GM12878 (cell line): Measurements from ENCODE around the gene OPCML.

Source experiments
- ATF2 ChIP-seq: IDR thresholded peaks from 2 replicates; pipeline ENCODE4 v1.6.1; 2012; ENCODE audit warnings: low read length, inconsistent platforms
- BHLHE40 ChIP-seq, 2 experiments: fragments of 450-650 bp in 1 of 2; IDR thresholded peaks; 2 replicates each; pipeline ENCODE4 v1.6.1; 2011 to 2017; ENCODE audit warnings: low read depth in 2 of 2, borderline replicate concordance in 1 of 2, improper control_type of control experiment in 1 of 2, low read length in 1 of 2, mild to moderate bottlenecking in 1 of 2
- CTCF ChIP-seq, 3 experiments: IDR thresholded peaks in 2 of 3; conservative IDR thresholded peaks in 1 of 3; 2 replicates each; pipeline ENCODE4 v1.5.1; 2011; ENCODE audit warnings: low read depth in 3 of 3, low read length in 3 of 3, mild to moderate bottlenecking in 3 of 3, control low read depth in 2 of 3, moderate library complexity in 2 of 3, inconsistent platforms in 1 of 3, mixed read lengths in 1 of 3; ENCODE audit not compliant: control insufficient read depth in 2 of 3, insufficient read depth in 1 of 3; ENCODE audit errors: extremely low read depth in 1 of 3
- EED ChIP-seq: sonication (generic); IDR thresholded peaks from 2 replicates; pipeline ENCODE4 v1.6.1; 2016; ENCODE audit warnings: antibody characterized with exemption, low read depth
- EP300 ChIP-seq, 2 experiments: fragments of 150-350 bp in 1 of 2; IDR thresholded peaks; 2 replicates each; pipeline ENCODE4 v1.6.1; 2011 to 2012; ENCODE audit warnings: low read depth in 2 of 2, low read length in 2 of 2, borderline replicate concordance in 1 of 2, improper control_type of control experiment in 1 of 2, inconsistent platforms in 1 of 2; ENCODE audit not compliant: control insufficient read depth in 1 of 2
- IKZF1 ChIP-seq: fragments of 450-650 bp; conservative IDR thresholded peaks from 2 replicates; pipeline ENCODE4 v1.6.1; 2017; ENCODE audit warnings: antibody characterized with exemption, mild to moderate bottlenecking
- MAX ChIP-seq: IDR thresholded peaks from 2 replicates; pipeline ENCODE4 v1.6.1; 2012; ENCODE audit warnings: low read depth, low read length, improper control_type of control experiment
- POLR2A ChIP-seq: IDR thresholded peaks from 2 replicates; pipeline ENCODE4 v1.6.1; 2011; ENCODE audit warnings: low read depth, mild to moderate bottlenecking, low read length
- POLR2AphosphoS5 ChIP-seq: IDR thresholded peaks from 2 replicates; pipeline ENCODE4 v1.6.1; 2011; ENCODE audit warnings: mild to moderate bottlenecking, low read length, inconsistent platforms
- REST ChIP-seq: IDR thresholded peaks from 2 replicates; pipeline ENCODE4 v1.6.1; 2012; ENCODE audit warnings: mild to moderate bottlenecking, low read depth, low read length
- RFX5 ChIP-seq: IDR thresholded peaks from 2 replicates; pipeline ENCODE4 v1.6.1; 2011; ENCODE audit warnings: low read depth, low read length, improper control_type of control experiment
- ZBTB40 ChIP-seq: fragments of 450-650 bp; IDR thresholded peaks from 2 replicates; pipeline ENCODE4 v1.6.1; 2016; ENCODE audit warnings: mild to moderate bottlenecking, moderate library complexity, borderline replicate concordance

- no peak for TF ChIP-seq EP300 (IDR thresholded peaks at IDR 0.05; ENCODE audit: borderline replicate concordance in 1 of 2, control insufficient read depth in 1 of 2, low read depth in 2 of 2, low read length in 2 of 2)
- no peak for TF ChIP-seq CTCF (IDR thresholded peaks at IDR 0.05 in 2 of 3, conservative IDR thresholded peaks at IDR 0.05 in 1 of 3; ENCODE audit: control insufficient read depth in 2 of 3, extremely low read depth in 1 of 3, insufficient read depth in 1 of 3, low read depth in 3 of 3, low read length in 3 of 3)
- TF ChIP-seq RFX5, result no peak
- no peak for TF ChIP-seq POLR2AphosphoS5
- no peak for TF ChIP-seq REST
- TF ChIP-seq MAX, result no peak
- TF ChIP-seq ATF2, result no peak
- no peak for TF ChIP-seq ZBTB40
- no peak for TF ChIP-seq IKZF1
- no peak for TF ChIP-seq EED
- no peak for TF ChIP-seq POLR2A
- no peak for TF ChIP-seq BHLHE40 (IDR thresholded peaks at IDR 0.05; ENCODE audit: borderline replicate concordance in 1 of 2, low read depth in 2 of 2, low read length in 1 of 2)
Measured at GRCh38 chr11:133474461-133474860, 57.8 kb downstream of the OPCML start.
